ENCODE results near the gene CD3E. TPM values are rescaled to one million over a fixed set of nuclear protein-coding genes. Genes with fewer than 3 reads are reported as not detected.
A peak's percentile ranks its signal among the peaks of the same experiment; 100 is the strongest.
"Not testable (repeated sequence)": the region's sequence is repeated elsewhere in the genome, so short reads cannot be mapped to it uniquely, and the experiment has no call there.

CD3E gene
- total RNA-seq, 3 donors from 2014 or later (not counting 1 experiment from before 2014, with no cell fraction given), result 31.6 to 322 (median 155) TPM

DNA sequence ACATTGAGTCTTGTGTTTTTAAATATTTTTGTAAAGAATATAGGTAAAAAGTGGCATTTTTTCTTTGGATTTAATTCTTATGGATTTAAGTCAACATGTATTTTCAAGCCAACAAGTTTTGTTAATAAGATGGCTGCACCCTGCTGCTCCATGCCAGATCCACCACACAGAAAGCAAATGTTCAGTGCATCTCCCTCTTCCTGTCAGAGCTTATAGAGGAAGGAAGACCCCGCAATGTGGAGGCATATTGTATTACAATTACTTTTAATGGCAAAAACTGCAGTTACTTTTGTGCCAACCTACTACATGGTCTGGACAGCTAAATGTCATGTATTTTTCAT, 333 bp upstream of the CD3E start:
- 17% methylated on average over 1 of the region's 1 CpG for WGBS (ENCODE audit: insufficient coverage)
- ATAC-seq (peak in 1 of 3 donors; percentile 6), DNase-seq (no peak)
- Histone ChIP-seq H3K9me3 (ENCODE audit: control insufficient read depth, insufficient read depth, low read length) (no peaks in the 10 kb centered on the region), H3K4me1 (ENCODE audit: control insufficient read depth, insufficient read depth, low read length) (peaks cover 45% of the 10 kb centered on the region), H3K36me3 (ENCODE audit: control insufficient read depth, insufficient read depth, low read length) (peaks cover 16% of the 10 kb centered on the region), H3K4me3 (ENCODE audit: low read length) (peak overlapping the region; percentile 40), H3K27ac (ENCODE audit: low read length) (peak overlapping the region; percentile 79), H3K27me3 (ENCODE audit: control insufficient read depth, insufficient read depth, low read length) (no peaks in the 10 kb centered on the region)
- Mint-ChIP-seq H3K27me3 (ENCODE audit: low read depth in 2 of 2) (no peaks in the 10 kb centered on the region), H3K27ac (peak overlapping the region; percentile 92 to 98), H3K36me3 (no peaks in the 10 kb centered on the region), H3K9me3 (no peaks in the 10 kb centered on the region), H3K4me1 (peaks cover 49 to 79% of the 10 kb centered on the region in 2 donors), H3K4me3 (peak overlapping the region; percentile 82)
- intact Hi-C loops (cut with micrococcal nuclease), result no loop called here
- TF ChIP-seq, protein P1, sequence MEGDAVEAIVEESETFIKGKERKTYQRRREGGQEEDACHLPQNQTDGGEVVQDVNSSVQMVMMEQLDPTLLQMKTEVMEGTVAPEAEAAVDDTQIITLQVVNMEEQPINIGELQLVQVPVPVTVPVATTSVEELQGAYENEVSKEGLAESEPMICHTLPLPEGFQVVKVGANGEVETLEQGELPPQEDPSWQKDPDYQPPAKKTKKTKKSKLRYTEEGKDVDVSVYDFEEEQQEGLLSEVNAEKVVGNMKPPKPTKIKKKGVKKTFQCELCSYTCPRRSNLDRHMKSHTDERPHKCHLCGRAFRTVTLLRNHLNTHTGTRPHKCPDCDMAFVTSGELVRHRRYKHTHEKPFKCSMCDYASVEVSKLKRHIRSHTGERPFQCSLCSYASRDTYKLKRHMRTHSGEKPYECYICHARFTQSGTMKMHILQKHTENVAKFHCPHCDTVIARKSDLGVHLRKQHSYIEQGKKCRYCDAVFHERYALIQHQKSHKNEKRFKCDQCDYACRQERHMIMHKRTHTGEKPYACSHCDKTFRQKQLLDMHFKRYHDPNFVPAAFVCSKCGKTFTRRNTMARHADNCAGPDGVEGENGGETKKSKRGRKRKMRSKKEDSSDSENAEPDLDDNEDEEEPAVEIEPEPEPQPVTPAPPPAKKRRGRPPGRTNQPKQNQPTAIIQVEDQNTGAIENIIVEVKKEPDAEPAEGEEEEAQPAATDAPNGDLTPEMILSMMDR (IDR thresholded peaks at IDR 0.05), result no peak

DNA sequence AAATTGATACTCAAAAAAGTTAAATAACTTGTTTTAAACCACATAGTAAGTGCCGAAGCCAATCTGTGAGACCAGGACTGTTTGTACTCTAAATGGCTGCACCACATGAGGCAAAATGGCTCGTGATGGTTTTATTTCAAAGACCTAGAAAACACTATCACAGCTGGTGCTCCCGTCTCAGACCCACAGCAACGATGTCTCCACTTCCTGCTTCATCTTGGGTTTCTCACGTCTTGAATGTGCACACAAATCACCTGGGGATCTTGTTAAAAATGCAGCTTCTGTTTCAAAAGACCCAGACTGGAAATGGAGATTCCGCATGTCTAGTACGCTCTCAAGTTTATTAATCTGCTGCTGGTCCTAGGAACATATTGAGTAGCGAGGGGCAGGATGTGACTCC, 1.2 kb downstream of the CD3E start:
- ATAC-seq (peak; percentile 66 to 88 (median 68)), DNase-seq (peak in 1 of 2 donors; percentile 84)
- peak overlapping the region; percentile 40 for H3K4me3 ChIP-seq (ENCODE audit: low read length)
- H3K9me3 Mint-ChIP-seq, result no peaks in the 10 kb centered on the region
- WGBS (ENCODE audit: insufficient coverage), result 18% methylated on average over 8 of the region's 8 CpGs
- peak overlapping the region; percentile 92 to 98 for H3K27ac Mint-ChIP-seq
- no peaks in the 10 kb centered on the region for H3K27me3 Mint-ChIP-seq (ENCODE audit: low read depth in 2 of 2)
- peaks cover 20% of the 10 kb centered on the region for H3K36me3 ChIP-seq (ENCODE audit: control insufficient read depth, insufficient read depth, low read length)
- H3K27me3 ChIP-seq (ENCODE audit: control insufficient read depth, insufficient read depth, low read length), result no peaks in the 10 kb centered on the region
- TF ChIP-seq, protein P1 (IDR thresholded peaks at IDR 0.05), result no peak
- peak overlapping the region; percentile 79 for H3K27ac ChIP-seq (ENCODE audit: low read length)
- no peaks in the 10 kb centered on the region for H3K36me3 Mint-ChIP-seq
- H3K4me1 ChIP-seq (ENCODE audit: control insufficient read depth, insufficient read depth, low read length), result peaks cover 45% of the 10 kb centered on the region
- H3K4me3 Mint-ChIP-seq, result peak overlapping the region; percentile 82
- H3K9me3 ChIP-seq (ENCODE audit: control insufficient read depth, insufficient read depth, low read length), result no peaks in the 10 kb centered on the region
- H3K4me1 Mint-ChIP-seq, result peaks cover 49 to 76% of the 10 kb centered on the region in 2 donors
- intact Hi-C loops (cut with micrococcal nuclease), result loop anchor here (1.0 kb wide), 1 partner anchor 133 kb away; no protein-coding TSS in a partner anchor

DNA sequence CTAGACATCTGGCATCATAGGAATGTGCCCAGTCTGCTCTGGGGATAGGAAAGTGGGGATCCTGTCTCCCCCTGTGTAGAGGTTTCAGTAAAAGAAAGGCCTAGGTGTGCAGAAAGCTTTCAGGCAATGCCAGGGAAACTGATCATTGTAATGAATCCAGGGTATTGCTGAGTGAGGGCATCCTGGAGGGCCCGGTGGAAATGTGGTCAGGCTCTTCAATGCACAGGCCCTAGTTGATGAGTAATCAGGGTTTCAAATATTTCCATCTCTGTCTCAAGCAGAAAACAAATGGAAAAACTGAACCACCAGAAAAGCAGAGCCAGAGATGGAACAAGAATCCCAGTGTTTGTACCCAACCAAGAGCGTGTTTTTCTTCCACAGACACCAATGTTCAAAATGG, 2.0 kb downstream of the CD3E start:
- intact Hi-C loops (cut with micrococcal nuclease), result loop anchor here (1.0 kb wide), 1 partner anchor 132 kb away; no protein-coding TSS in a partner anchor
- Histone ChIP-seq H3K4me1 (ENCODE audit: control insufficient read depth, insufficient read depth, low read length) (peaks cover 50% of the 10 kb centered on the region), H3K4me3 (ENCODE audit: low read length) (no peak overlapping the region), H3K36me3 (ENCODE audit: control insufficient read depth, insufficient read depth, low read length) (peaks cover 27% of the 10 kb centered on the region), H3K27ac (ENCODE audit: low read length) (peak overlapping the region; percentile 79), H3K9me3 (ENCODE audit: control insufficient read depth, insufficient read depth, low read length) (no peaks in the 10 kb centered on the region), H3K27me3 (ENCODE audit: control insufficient read depth, insufficient read depth, low read length) (no peaks in the 10 kb centered on the region)
- peak in 1 of 3 donors; percentile 12 for ATAC-seq
- DNase-seq, result peak in 1 of 2 donors; percentile 38
- H3K4me3 Mint-ChIP-seq, result peak overlapping the region; percentile 47
- TF ChIP-seq, protein P1 (IDR thresholded peaks at IDR 0.05), result no peak
- peaks cover 49 to 78% of the 10 kb centered on the region in 2 donors for H3K4me1 Mint-ChIP-seq
- no peaks in the 10 kb centered on the region for H3K9me3 Mint-ChIP-seq
- H3K36me3 Mint-ChIP-seq, result no peaks in the 10 kb centered on the region
- peak overlapping the region; percentile 92 to 98 for H3K27ac Mint-ChIP-seq
- H3K27me3 Mint-ChIP-seq (ENCODE audit: low read depth in 2 of 2), result no peaks in the 10 kb centered on the region
- 71% methylated on average over 2 of the region's 2 CpGs for WGBS (ENCODE audit: insufficient coverage)

DNA sequence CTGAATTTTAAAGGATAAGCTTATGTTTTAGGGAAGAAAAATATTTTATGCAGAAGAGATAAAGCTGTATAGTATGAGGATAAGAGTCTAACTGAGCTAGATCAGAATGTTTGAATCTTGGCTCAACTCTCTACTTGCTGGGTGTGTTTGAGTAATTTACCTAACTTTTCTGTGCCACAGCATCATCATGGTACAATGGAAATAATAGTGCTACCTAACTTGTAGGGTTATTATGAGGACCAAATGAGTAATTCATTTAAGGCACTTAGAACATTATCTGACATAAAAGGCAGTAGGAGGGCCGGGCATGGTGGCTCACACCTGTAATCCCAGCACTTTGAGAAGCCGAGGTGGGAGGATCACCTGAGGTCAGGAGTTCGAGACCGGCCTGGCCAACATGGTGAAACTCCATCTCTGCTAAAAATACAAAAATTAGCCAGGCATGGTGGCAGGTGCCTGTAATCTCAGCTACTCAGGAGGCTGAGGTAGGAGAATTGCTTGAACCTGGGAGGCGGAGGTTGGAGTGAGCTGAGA, 4.5 kb downstream of the CD3E start:
- intact Hi-C loops (cut with micrococcal nuclease); H3K27ac ChIP-seq (ENCODE audit: low read length); H3K4me3 Mint-ChIP-seq; H3K9me3 ChIP-seq (ENCODE audit: control insufficient read depth, insufficient read depth, low read length); H3K27me3 ChIP-seq (ENCODE audit: control insufficient read depth, insufficient read depth, low read length); H3K36me3 Mint-ChIP-seq; H3K4me3 ChIP-seq (ENCODE audit: low read length); H3K9me3 Mint-ChIP-seq; H3K27me3 Mint-ChIP-seq (ENCODE audit: low read depth in 2 of 2); DNase-seq; ATAC-seq: not testable (repeated sequence)
- Histone ChIP-seq H3K4me1 (ENCODE audit: control insufficient read depth, insufficient read depth, low read length) (peaks cover 56% of the 10 kb centered on the region), H3K36me3 (ENCODE audit: control insufficient read depth, insufficient read depth, low read length) (peaks cover 52% of the 10 kb centered on the region)
- Mint-ChIP-seq H3K27ac (peak overlapping the region in 1 of 2 donors; percentile 25), H3K4me1 (peaks cover 63 to 83% of the 10 kb centered on the region in 2 donors)
- WGBS (ENCODE audit: insufficient coverage), result 92% methylated on average over 3 of the region's 5 CpGs
